ENCODE results near the gene OR7A10.

Gene OR7A10

GRCh38 chr19:14848822-14849221 is at the start of gene OR7A10:
Gene OR7A10 (minus strand): TSS chr19:14848922. CDS start chr19:14841877, 7,045 bp downstream.
- DNase-seq (ENCODE audit: extremely low spot score, insufficient read length, low read depth) (no peak), FAIRE-seq (no peak)

GRCh38 chr19:14890643-14891379 is 42.1 kb upstream of the OR7A10 start:
- no peak for FAIRE-seq

GRCh38 chr19:14889994-14890642 is 41.4 kb upstream of the OR7A10 start:
- no peak for DNase-seq (ENCODE audit: extremely low spot score, insufficient read length, low read depth)
- FAIRE-seq, result no peak

More at GRCh38 chr19:14890643-14891379, 42.1 kb upstream of the OR7A10 start:
- DNase-seq (ENCODE audit: extremely low spot score, insufficient read length, low read depth), result no peak

- DNase-seq (ENCODE audit: extremely low spot score, insufficient read length, low read depth) (no peak), FAIRE-seq (no peak)
Measured at GRCh38 chr19:14886032-14886431, 37.3 kb upstream of the OR7A10 start, which contains the start of gene OR7A17. Gene OR7A17 (minus strand): TSS chr19:14886132. CDS start chr19:14881355, 4,777 bp downstream.

- FAIRE-seq (no peak), DNase-seq (ENCODE audit: extremely low spot score, insufficient read length, low read depth) (no peak)
Measured at GRCh38 chr19:14871619-14872230, 23.0 kb upstream of the OR7A10 start.

GRCh38 chr19:14868497-14868896 is 19.8 kb upstream of the OR7A10 start:
- FAIRE-seq, result no peak
- no peak for DNase-seq (ENCODE audit: extremely low spot score, insufficient read length, low read depth)

- no peak for DNase-seq (ENCODE audit: extremely low spot score, insufficient read length, low read depth)
- FAIRE-seq, result no peak
Measured at GRCh38 chr19:14843578-14843977, 5.1 kb downstream of the OR7A10 start.

- no peak for FAIRE-seq
- no peak for DNase-seq (ENCODE audit: extremely low spot score, insufficient read length, low read depth)
Measured at GRCh38 chr19:14843169-14843568, 5.6 kb downstream of the OR7A10 start.

- FAIRE-seq, result no peak
- no peak for DNase-seq (ENCODE audit: extremely low spot score, insufficient read length, low read depth)
Measured at GRCh38 chr19:14840206-14840605, 8.5 kb downstream of the OR7A10 start.

- no peak for FAIRE-seq
- no peak for DNase-seq (ENCODE audit: extremely low spot score, insufficient read length, low read depth)
Measured at GRCh38 chr19:14837391-14837790, 11.3 kb downstream of the OR7A10 start.

GRCh38 chr19:14835011-14835410 is 13.7 kb downstream of the OR7A10 start, which contains the start of the genes OR7A5 and OR7C1:
Gene OR7A5 (minus strand): TSS chr19:14835185. CDS start chr19:14828241, 6,944 bp downstream.
Gene OR7C1 (minus strand): TSS chr19:14835185. CDS start chr19:14800136, 35,049 bp downstream.
- no peak for DNase-seq (ENCODE audit: extremely low spot score, insufficient read length, low read depth)
- FAIRE-seq, result no peak

- no peak for FAIRE-seq
Measured at GRCh38 chr19:14830702-14831101, 18.0 kb downstream of the OR7A10 start.

GRCh38 chr19:14826006-14826405 is 22.7 kb downstream of the OR7A10 start:
- no peak for FAIRE-seq

More at GRCh38 chr19:14830702-14831101, 18.0 kb downstream of the OR7A10 start:
- DNase-seq (ENCODE audit: extremely low spot score, insufficient read length, low read depth), result no peak

GRCh38 chr19:14821937-14822336 is 26.8 kb downstream of the OR7A10 start:
- DNase-seq (ENCODE audit: extremely low spot score, insufficient read length, low read depth) (no peak), FAIRE-seq (no peak)

More at GRCh38 chr19:14826006-14826405, 22.7 kb downstream of the OR7A10 start:
- no peak for DNase-seq (ENCODE audit: extremely low spot score, insufficient read length, low read depth)

- FAIRE-seq (no peak), DNase-seq (ENCODE audit: extremely low spot score, insufficient read length, low read depth) (no peak)
Measured at GRCh38 chr19:14818588-14818987, 30.1 kb downstream of the OR7A10 start.

- no peak for FAIRE-seq
- no peak for DNase-seq (ENCODE audit: extremely low spot score, insufficient read length, low read depth)
Measured at GRCh38 chr19:14817052-14817451, 31.7 kb downstream of the OR7A10 start.

- no peak for DNase-seq (ENCODE audit: extremely low spot score, insufficient read length, low read depth)
Measured at GRCh38 chr19:14814982-14815652, 33.6 kb downstream of the OR7A10 start.

GRCh38 chr19:14809272-14810057 is 39.3 kb downstream of the OR7A10 start:
- FAIRE-seq (no peak), DNase-seq (ENCODE audit: extremely low spot score, insufficient read length, low read depth) (no peak)

More at GRCh38 chr19:14814982-14815652, 33.6 kb downstream of the OR7A10 start:
- no peak for FAIRE-seq

GRCh38 chr19:14804765-14805164 is 44.0 kb downstream of the OR7A10 start:
- no peak for DNase-seq (ENCODE audit: extremely low spot score, insufficient read length, low read depth)
- no peak for FAIRE-seq

Measured in GM18507 (cell line).